H1 (cell line): ENCODE measurements around the gene BABAM2. TPM values are rescaled to one million over a fixed set of nuclear protein-coding genes. Genes with fewer than 3 reads are reported as not detected.

ENCODE experiments used
- CTCF ChIA-PET: fragments of 300-600 bp; sonication (Branson Sonifier 250); formaldehyde crosslinking; loops from one replicate; lab custom pipeline; 2021; ENCODE audit not compliant: partially characterized antibody; lab: Charles Lee
- POLR2A ChIA-PET: fragments of 300-600 bp; sonication (Branson Sonifier 250); formaldehyde crosslinking; loops from one replicate; lab custom pipeline; 2021; ENCODE audit warnings: inconsistent platforms; ENCODE audit not compliant: partially characterized antibody; lab: Charles Lee
- DNase-seq, 2 experiments: peaks; one replicate each; pipeline versions ENCODE4 v3.0.0 to v3.0.0-alpha.2; 2010 to 2022; ENCODE audit warnings: low spot score in 2 of 2, low read depth in 1 of 2, mixed read lengths in 1 of 2
- FAIRE-seq: peaks from 2 replicates; lab custom pipeline; 2011; peaks lifted over from hg19 to GRCh38; lab: Jason Lieb, UNC
- H2AFZ ChIP-seq: 2 replicates; pipeline ENCODE4 v1.8.1; 2012; ENCODE audit warnings: low read length, inconsistent platforms
- H2AK5ac ChIP-seq: 2 replicates; pipeline ENCODE4 v1.6.1; 2013; ENCODE audit warnings: low read depth, low read length
- H2BK120ac ChIP-seq: replicated peaks from 2 replicates; pipeline ENCODE3; 2013; ENCODE audit warnings: low read depth, low read length, inconsistent platforms
- H2BK12ac ChIP-seq: 2 replicates; pipeline ENCODE4 v1.6.1; 2013; ENCODE audit warnings: low read depth, low read length
- H2BK15ac ChIP-seq: 2 replicates; pipeline ENCODE4 v1.6.1; 2013; ENCODE audit warnings: low read length
- H2BK20ac ChIP-seq: 2 replicates; pipeline ENCODE4 v1.6.1; 2013; ENCODE audit warnings: low read length
- H2BK5ac ChIP-seq: 2 replicates; pipeline ENCODE4 v1.6.1; 2013; ENCODE audit warnings: low read depth, low read length
- H3K14ac ChIP-seq: 2 replicates; pipeline ENCODE4 v1.6.1; 2013; ENCODE audit warnings: inconsistent platforms; ENCODE audit not compliant: insufficient read length
- H3K18ac ChIP-seq: 2 replicates; pipeline ENCODE4 v1.6.1; 2013; ENCODE audit warnings: low read length; ENCODE audit errors: extremely low read depth
- H3K23ac ChIP-seq: 2 replicates; pipeline ENCODE4 v1.6.1; 2013; ENCODE audit warnings: inconsistent platforms; ENCODE audit not compliant: insufficient read length
- H3K23me2 ChIP-seq: 2 replicates; pipeline ENCODE4 v1.6.1; 2013; ENCODE audit warnings: low read depth, low read length
- H3K27ac ChIP-seq: 2 replicates; pipeline ENCODE4 v1.6.1; 2011; ENCODE audit warnings: low read depth, low read length, inconsistent platforms
- H3K27me3 ChIP-seq, 4 experiments: replicated peaks in 1 of 4; 1 replicate in 1 of 4; 2 replicates in 3 of 4; pipeline versions ENCODE4 v1.6.1 to v1.8.1; 2011 to 2013; ENCODE audit warnings: low read length in 3 of 4, mild to moderate bottlenecking in 3 of 4, inconsistent platforms in 2 of 4, mixed read lengths in 2 of 4, moderate library complexity in 1 of 4; ENCODE audit not compliant: control insufficient read depth in 3 of 4, insufficient read depth in 3 of 4; ENCODE audit errors: extremely low read depth in 1 of 4
- H3K36me3 ChIP-seq, 4 experiments: 2 replicates each; pipeline versions ENCODE4 v1.6.1 to v1.8.1; 2011 to 2013; ENCODE audit warnings: mild to moderate bottlenecking in 4 of 4, low read length in 3 of 4, moderate library complexity in 2 of 4, control low read depth in 1 of 4, inconsistent platforms in 1 of 4; ENCODE audit not compliant: insufficient read depth in 4 of 4, control insufficient read depth in 2 of 4
- H3K4ac ChIP-seq: replicated peaks from 2 replicates; pipeline ENCODE3; 2013; ENCODE audit warnings: low read length, low read depth, mixed read lengths, inconsistent platforms; ENCODE audit not compliant: insufficient read length
- H3K4me1 ChIP-seq, 4 experiments: replicated peaks in 1 of 4; 1 replicate in 1 of 4; 2 replicates in 3 of 4; pipeline versions ENCODE4 v1.6.1 to v1.8.1; 2011 to 2013; ENCODE audit warnings: low read length in 3 of 4, inconsistent platforms in 2 of 4, mixed read lengths in 1 of 4; ENCODE audit not compliant: insufficient read depth in 4 of 4, control insufficient read depth in 3 of 4
- H3K4me2 ChIP-seq, 2 experiments: 2 replicates each; pipeline versions ENCODE4 v1.6.1 to v1.8.1; 2011 to 2013; ENCODE audit warnings: low read depth in 2 of 2, low read length in 2 of 2, control low read depth in 1 of 2, inconsistent platforms in 1 of 2, mild to moderate bottlenecking in 1 of 2; ENCODE audit not compliant: insufficient read depth in 1 of 2
- H3K4me3 ChIP-seq, 4 experiments: fragments of 200-600, 300-600 bp in 1 of 4; sonication (generic), shearing (Covaris generic), sonication (Bioruptor Twin) in 1 of 4; 2 replicates each; pipeline versions ENCODE4 v1.5.1 to v1.8.1; 2011 to 2016; ENCODE audit warnings: low read length in 4 of 4, low read depth in 3 of 4, control low read depth in 2 of 4, inconsistent platforms in 2 of 4, mild to moderate bottlenecking in 2 of 4, mixed read lengths in 1 of 4, moderate library complexity in 1 of 4; ENCODE audit not compliant: insufficient read depth in 2 of 4; ENCODE audit errors: extremely low read depth in 1 of 4
- H3K56ac ChIP-seq: replicated peaks from 2 replicates; pipeline ENCODE3; 2013; ENCODE audit warnings: low read depth, mild to moderate bottlenecking, mixed read lengths, low read length, inconsistent platforms; ENCODE audit not compliant: insufficient read length
- H3K79me1 ChIP-seq: 2 replicates; pipeline ENCODE4 v1.6.1; 2013; ENCODE audit warnings: low read depth, low read length, control low read depth
- H3K79me2 ChIP-seq, 2 experiments: 2 replicates each; pipeline versions ENCODE4 v1.6.1 to v1.8.1; 2012 to 2013; ENCODE audit warnings: low read length in 2 of 2, mild to moderate bottlenecking in 2 of 2, inconsistent platforms in 1 of 2; ENCODE audit not compliant: insufficient read depth in 2 of 2, control insufficient read depth in 1 of 2
- H3K9ac ChIP-seq, 4 experiments: replicated peaks in 1 of 4; 1 replicate in 1 of 4; 2 replicates in 3 of 4; pipeline versions ENCODE4 v1.6.1 to v1.8.1; 2011 to 2013; ENCODE audit warnings: low read depth in 3 of 4, low read length in 3 of 4, control low read depth in 2 of 4, mild to moderate bottlenecking in 2 of 4, moderate library complexity in 2 of 4, inconsistent platforms in 1 of 4; ENCODE audit errors: extremely low read depth in 1 of 4
- H3K9me3 ChIP-seq, 2 experiments: 2 replicates each; pipeline versions ENCODE4 v1.6.1 to v1.8.1; 2012 to 2013; ENCODE audit warnings: mild to moderate bottlenecking in 2 of 2, moderate library complexity in 2 of 2, control low read depth in 1 of 2, inconsistent platforms in 1 of 2, low read depth in 1 of 2, low read length in 1 of 2, mixed read lengths in 1 of 2; ENCODE audit not compliant: insufficient read depth in 2 of 2
- H4K20me1 ChIP-seq, 2 experiments: replicated peaks in 1 of 2; 2 replicates each; pipeline versions ENCODE3 to v1.8.1; 2011 to 2013; ENCODE audit warnings: inconsistent platforms in 2 of 2, low read length in 2 of 2, mild to moderate bottlenecking in 1 of 2; ENCODE audit not compliant: insufficient read depth in 2 of 2, control insufficient read depth in 1 of 2
- H4K5ac ChIP-seq: 2 replicates; pipeline ENCODE4 v1.6.1; 2013; ENCODE audit warnings: low read length, low read depth, mixed read lengths, inconsistent platforms; ENCODE audit not compliant: insufficient read length
- H4K8ac ChIP-seq: 2 replicates; pipeline ENCODE4 v1.8.0; 2013; ENCODE audit warnings: mild to moderate bottlenecking, moderate library complexity, low read length, inconsistent platforms; ENCODE audit not compliant: insufficient read depth; ENCODE audit errors: extremely low read depth
- H4K91ac ChIP-seq: replicated peaks from 2 replicates; pipeline ENCODE3; 2013; ENCODE audit warnings: low read length, mixed read lengths, inconsistent platforms; ENCODE audit not compliant: insufficient read length
- BACH1 ChIP-seq: IDR thresholded peaks from 2 replicates; pipeline ENCODE4 v1.6.1; 2012; ENCODE audit warnings: low read length, improper control_type of control experiment
- CEBPB ChIP-seq: IDR thresholded peaks from 2 replicates; pipeline ENCODE4 v1.6.1; 2012; ENCODE audit warnings: low read depth, low read length
- CTCF ChIP-seq, 3 experiments: IDR thresholded peaks; 1 replicate in 2 of 3; 2 replicates in 1 of 3; pipeline versions ENCODE4 v1.5.1 to v1.6.1; 2011; ENCODE audit warnings: low read length in 3 of 3, mild to moderate bottlenecking in 3 of 3, inconsistent platforms in 2 of 3, low read depth in 1 of 3, moderate library complexity in 1 of 3; ENCODE audit not compliant: insufficient read depth in 1 of 3; ENCODE audit errors: control extremely low read depth in 1 of 3
- MAFK ChIP-seq: IDR thresholded peaks from 2 replicates; pipeline ENCODE4 v1.6.1; 2012; ENCODE audit warnings: low read depth, mild to moderate bottlenecking, improper control_type of control experiment, low read length
- POLR2AphosphoS5 ChIP-seq: IDR thresholded peaks from 2 replicates; pipeline ENCODE4 v1.6.1; 2011; ENCODE audit warnings: low read depth, low read length
- RFX5 ChIP-seq: IDR thresholded peaks from 2 replicates; pipeline ENCODE4 v1.6.1; 2011; ENCODE audit warnings: low read depth, low read length, improper control_type of control experiment, borderline replicate concordance
- SP1 ChIP-seq: IDR thresholded peaks from 2 replicates; pipeline ENCODE4 v1.6.1; 2011; ENCODE audit warnings: low read depth, low read length
- TAF1 ChIP-seq: IDR thresholded peaks from 2 replicates; pipeline ENCODE4 v1.6.1; 2011; ENCODE audit warnings: mild to moderate bottlenecking, low read depth, low read length
- TBP ChIP-seq: IDR thresholded peaks from 2 replicates; pipeline ENCODE4 v1.6.1; 2011; ENCODE audit warnings: low read depth, low read length, improper control_type of control experiment
- TCF12 ChIP-seq: IDR thresholded peaks from 2 replicates; pipeline ENCODE4 v1.6.1; 2011; ENCODE audit warnings: low read depth, mild to moderate bottlenecking, low read length
- USF2 ChIP-seq: IDR thresholded peaks from 2 replicates; pipeline ENCODE4 v1.6.1; 2011; ENCODE audit warnings: low read length, improper control_type of control experiment
- WGBS, 2 experiments: shearing (Covaris generic) in 1 of 2; methylation state at CpG; one replicate each; pipeline versions ENCODE4 v1.1.6 to v1.1.7; 2013 to 2015; ENCODE audit warnings: low lambda C conversion rate in 2 of 2, mixed read lengths in 2 of 2, inconsistent platforms in 1 of 2, low coverage in 1 of 2, missing lambda C conversion rate in 1 of 2; ENCODE audit not compliant: insufficient replicate concordance in 2 of 2, insufficient coverage in 1 of 2, insufficient read length in 1 of 2; ENCODE audit errors: extremely low coverage in 1 of 2, missing lambda C conversion rate in 1 of 2; 5-methylcytosine and 5-hydroxymethylcytosine counted together
- polyA plus RNA-seq, 7 experiments: library from polyadenylated mRNA; depleted of rRNA in 3 of 7; stranded (reverse) in 5 of 7; unstranded in 2 of 7; fragments of >200 nt in 5 of 7; fragments of 200-250 nt in 2 of 7; gene quantifications; 1 replicate in 5 of 7; 2 replicates in 1 of 7; 4 replicates in 1 of 7; pipeline versions ENCODE4 v1.2.1 to v1.2.3, GENCODE V29; 2011 to 2013; ENCODE audit warnings: missing spikeins in 2 of 7, mixed read lengths in 2 of 7
- total RNA-seq: library from RNA; stranded (reverse); fragmentation: NEBNext Ultra II Directional; extraction: Animal tissue kit (Norgen Biotek cat#: 25700); gene quantifications from 2 replicates; pipeline ENCODE4 v1.2.1, GENCODE V29; 2021
- TF ChIP-seq, protein P1 (sequence below): IDR thresholded peaks from 2 replicates; pipeline ENCODE4 v1.6.1; 2012; ENCODE audit warnings: inconsistent platforms

The BABAM2 gene
- total and polyA plus RNA-seq, 2 of the 8 experiments (the other 6 are each of a cell fraction or from before 2014, with no cell fraction given): 15.8 to 20.9 TPM

GRCh38 chr2:28088970-28089369 lies 198.4 kb downstream of the BABAM2 start:
- Histone ChIP-seq H2BK20ac (no peak overlapping the region), H3K4me3 (no peak overlapping the region), H2BK15ac (no peak overlapping the region), H4K91ac (no peak overlapping the region), H3K9ac (no peak overlapping the region), H3K79me2 (no peaks in the 10 kb centered on the region), H3K56ac (no peak overlapping the region), H2BK5ac (no peak overlapping the region), H4K8ac (no peak overlapping the region), H3K23me2 (no peaks in the 10 kb centered on the region), H3K27ac (no peak overlapping the region), H4K20me1 (no peaks in the 10 kb centered on the region), H3K36me3 (no peaks in the 10 kb centered on the region), H3K23ac (no peak overlapping the region), H3K4me1 (no peaks in the 10 kb centered on the region), H2AFZ (no peak overlapping the region), H3K27me3 (no peaks in the 10 kb centered on the region), H3K18ac (no peak overlapping the region), H2BK12ac (no peak overlapping the region), H4K5ac (no peak overlapping the region), H3K14ac (no peak overlapping the region), H3K4ac (no peak overlapping the region), H3K4me2 (no peak overlapping the region), H3K9me3 (no peaks in the 10 kb centered on the region), H2BK120ac (no peak overlapping the region), H3K79me1 (no peaks in the 10 kb centered on the region), H2AK5ac (no peak overlapping the region)
- DNase-seq (no peak), FAIRE-seq (no peak)
- ChIA-PET POLR2A (no interaction called here), CTCF (interaction anchor here (0.7 to 1.2 kb wide), 3 partner anchors 9 to 307 kb away, joined by 3 read pairs; no protein-coding TSS in a partner anchor)
- 92% methylated on average over 4 of the region's 4 CpGs; no CpG with 5 or more reads in 1 of the 2 experiments for WGBS, 2 experiments
- TF ChIP-seq MAFK (no peak), RFX5 (no peak), BACH1 (no peak), CTCF (IDR thresholded peaks at IDR 0.05; ENCODE audit: control extremely low read depth in 1 of 3, insufficient read depth in 1 of 3, low read depth in 1 of 3, low read length in 3 of 3) (no peak), TAF1 (no peak), SP1 (no peak), TCF12 (no peak), CEBPB (no peak), POLR2AphosphoS5 (no peak), USF2 (no peak), TBP (no peak)
- TF ChIP-seq, protein P1, sequence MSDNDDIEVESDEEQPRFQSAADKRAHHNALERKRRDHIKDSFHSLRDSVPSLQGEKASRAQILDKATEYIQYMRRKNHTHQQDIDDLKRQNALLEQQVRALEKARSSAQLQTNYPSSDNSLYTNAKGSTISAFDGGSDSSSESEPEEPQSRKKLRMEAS: no peak
